NCI-H1694 (cell line): ENCODE measurements around the gene TRA2A.
A peak's percentile ranks its signal among the peaks of the same experiment; 100 is the strongest.
"Not testable (repeated sequence)": the region's sequence is repeated elsewhere in the genome, so short reads cannot be mapped to it uniquely, and the experiment has no call there.

Experiments used
- DNase-seq: peaks from one replicate; lab custom pipeline; 2025; lab: John Stamatoyannopoulos, UW

The TRA2A gene

GRCh38 chr7:23494009-23494408, 37.8 kb downstream of the TRA2A start:
- DNase-seq = no peak

DNA sequence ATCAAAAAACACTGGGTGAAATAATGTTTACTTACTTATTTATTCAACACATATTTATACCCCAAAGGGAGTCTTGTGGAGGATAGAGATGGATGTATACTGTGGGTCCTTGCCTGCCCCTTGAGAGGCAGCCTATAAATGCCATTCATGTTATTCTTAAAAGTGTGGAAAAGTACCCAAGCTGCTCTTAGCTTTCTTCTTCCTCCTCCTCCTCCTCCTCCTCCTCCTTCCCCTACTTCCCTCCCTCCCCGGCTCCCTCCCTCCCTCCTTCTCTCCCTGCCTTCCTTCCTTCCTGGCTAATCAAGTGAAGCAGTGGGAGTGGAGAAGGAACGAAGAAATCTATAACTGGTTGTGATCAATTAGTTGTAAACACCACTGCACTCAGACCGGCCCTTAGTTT, 40.3 kb downstream of the TRA2A start:
- DNase-seq = no peak

- DNase-seq = no peak
Measured at GRCh38 chr7:23490357-23491135, 41.2 kb downstream of the TRA2A start.

DNA sequence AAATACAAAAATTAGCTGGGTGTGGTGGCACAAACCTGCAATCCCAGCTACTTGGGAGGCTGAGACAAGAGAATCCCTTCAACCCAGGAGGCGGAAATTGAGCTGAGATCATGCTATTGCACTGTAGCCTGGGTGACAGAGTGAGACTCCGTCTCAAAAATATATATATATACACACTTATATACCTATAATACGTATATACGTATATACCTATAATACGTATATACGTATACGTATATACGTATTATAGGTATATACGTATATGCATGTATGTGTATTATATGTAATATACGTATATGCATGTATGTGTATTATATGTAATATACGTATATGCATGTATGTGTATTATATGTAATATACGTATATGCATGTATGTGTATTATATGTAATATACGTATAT, 43.1 kb downstream of the TRA2A start:
- DNase-seq = not testable (repeated sequence)

GRCh38 chr7:23487670-23488069, 44.1 kb downstream of the TRA2A start:
- DNase-seq = no peak

- no peak for DNase-seq
Measured at GRCh38 chr7:23486002-23486773, 45.6 kb downstream of the TRA2A start.

GRCh38 chr7:23482686-23483085, 49.1 kb downstream of the TRA2A start:
- no peak for DNase-seq

GRCh38 chr7:23477962-23478866, 53.6 kb downstream of the TRA2A start:
- no peak for DNase-seq

DNA sequence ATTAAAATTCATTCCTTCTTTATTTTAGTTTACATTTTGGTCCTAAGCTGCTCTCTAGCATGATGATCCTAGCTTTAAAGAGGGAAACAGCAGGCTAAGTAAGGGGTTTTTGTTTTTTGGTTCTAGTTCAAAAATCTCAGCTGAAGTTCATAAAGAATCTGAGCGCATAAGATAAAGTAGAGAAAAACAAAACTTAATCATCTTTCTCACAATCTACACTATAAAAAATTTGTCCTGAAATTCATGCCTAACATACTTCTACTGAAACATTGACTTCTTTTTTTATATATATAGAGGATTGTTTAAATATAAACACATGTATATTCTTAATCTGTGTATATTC, 54.7 kb downstream of the TRA2A start:
- no peak for DNase-seq

GRCh38 chr7:23476286-23477156, 55.3 kb downstream of the TRA2A start:
- DNase-seq = no peak

DNA sequence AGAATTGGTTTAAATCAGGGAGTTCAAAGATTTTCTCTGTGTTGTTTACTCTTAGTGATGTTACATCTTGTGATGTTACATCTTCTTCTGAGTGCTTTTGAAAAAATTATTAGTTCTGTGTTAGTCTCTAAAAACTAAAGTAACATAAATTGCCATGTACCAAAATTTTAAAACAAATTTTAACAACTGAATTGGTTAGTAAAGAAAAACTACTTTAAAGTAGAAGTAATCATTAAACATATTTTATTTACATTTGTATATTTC, 56.3 kb downstream of the TRA2A start:
- no peak for DNase-seq

- DNase-seq = no peak
Measured at GRCh38 chr7:23474829-23475575, 56.8 kb downstream of the TRA2A start.

DNA sequence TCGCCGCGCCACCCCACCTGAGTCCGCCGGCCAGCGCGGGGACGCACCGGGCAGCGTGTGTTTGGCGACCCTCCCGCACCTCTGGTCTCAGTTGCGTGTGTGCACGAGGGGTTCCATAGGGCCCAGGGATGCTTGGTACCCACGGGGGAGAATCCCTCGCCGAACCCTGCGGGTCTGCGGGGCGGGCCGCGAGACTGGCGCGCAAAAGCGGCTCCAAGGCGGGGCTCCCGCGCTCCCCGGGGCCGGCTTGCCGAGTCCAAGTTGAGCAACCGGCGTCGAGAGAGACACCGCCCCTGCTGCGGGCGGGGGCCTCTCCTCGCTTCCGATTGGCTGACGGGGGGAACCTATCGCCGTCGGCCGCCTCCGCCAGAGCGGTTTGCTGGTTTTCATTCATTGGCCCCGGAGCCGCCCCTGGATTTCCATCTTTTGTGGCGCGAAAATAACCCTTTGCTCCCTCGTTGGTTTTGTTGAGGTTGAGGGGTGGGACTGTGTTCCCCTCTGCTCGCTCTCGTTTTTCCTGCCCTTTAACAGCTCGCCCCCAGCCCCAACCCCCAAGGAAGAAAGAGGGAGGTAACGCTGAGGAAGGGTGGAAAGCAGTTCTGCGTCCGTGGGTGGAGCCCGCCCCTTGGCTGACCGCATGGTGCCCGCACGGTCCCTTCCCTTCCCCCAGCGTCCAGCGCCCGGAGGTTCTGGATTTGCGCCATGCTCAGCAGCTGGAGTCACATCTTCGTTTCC, 57.5 kb downstream of the TRA2A start:
- DNase-seq = peak; percentile 95

DNA sequence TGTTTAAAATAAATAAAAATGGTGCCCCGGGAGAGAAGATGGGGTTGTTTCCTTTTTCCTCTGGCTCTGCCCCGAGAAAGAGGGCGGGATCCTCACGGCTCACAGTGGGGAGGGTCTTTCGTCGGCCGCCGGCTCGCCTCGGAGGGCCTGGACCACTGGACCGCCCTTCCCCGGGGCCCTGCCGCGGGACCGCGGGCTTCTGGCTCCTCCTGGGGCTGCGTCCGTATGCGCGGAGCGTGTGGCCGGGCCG, 58.0 kb downstream of the TRA2A start:
- DNase-seq = no peak

- no peak for DNase-seq
Measured at GRCh38 chr7:23472956-23473843, 58.6 kb downstream of the TRA2A start.

DNA sequence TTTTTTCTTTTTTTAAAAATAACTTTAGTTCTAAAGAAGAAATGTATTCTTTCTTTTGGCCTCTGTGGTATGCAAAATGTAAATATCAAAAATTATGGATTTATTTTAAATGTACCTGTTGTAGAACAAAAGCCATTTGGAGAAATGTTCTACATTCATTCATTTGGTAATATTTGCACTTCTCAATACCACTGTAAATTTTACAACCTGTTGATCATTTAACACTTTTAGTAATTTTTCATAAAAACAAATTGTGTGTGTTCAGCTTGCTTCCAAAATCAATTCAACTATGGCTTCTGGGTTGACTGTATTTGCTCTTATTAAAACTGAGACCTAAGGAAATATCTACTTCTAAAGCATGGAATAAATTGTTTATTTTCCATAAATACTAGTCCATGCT, 59.2 kb downstream of the TRA2A start:
- no peak for DNase-seq

DNA sequence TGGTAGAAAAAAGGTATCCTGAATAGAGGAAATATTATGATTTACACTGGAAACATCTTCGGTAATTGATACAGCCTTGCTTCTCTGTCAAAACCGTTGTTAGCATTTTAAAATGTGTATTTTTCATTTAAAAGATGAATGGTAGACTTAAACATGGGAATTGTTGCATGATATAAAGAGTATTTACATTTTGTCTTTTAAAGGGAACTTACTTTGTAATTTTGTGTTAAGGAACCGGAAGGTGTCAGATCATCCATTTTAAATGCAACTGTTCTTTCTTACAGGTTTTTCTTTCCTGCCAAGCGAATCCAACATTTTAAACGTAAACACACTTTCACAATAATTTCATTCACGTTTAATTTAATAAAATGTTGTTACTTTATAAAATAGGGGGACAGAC, 59.7 kb downstream of the TRA2A start:
- DNase-seq = no peak

GRCh38 chr7:23471106-23471859, 60.5 kb downstream of the TRA2A start:
- peak; percentile 84 for DNase-seq
